PC-9 (cell line): Measurements from ENCODE around the gene MEF2B. TPM values are rescaled to one million over a fixed set of nuclear protein-coding genes. Genes with fewer than 3 reads are reported as not detected.

Experiments used
- BruUV-seq: library from RNA; stranded (reverse); fragments of 400-500 nt; replicated peaks from 2 replicates; lab custom pipeline; 2021; lab: Mats Ljungman, UMichigan
- CTCF ChIA-PET: fragments of 300-600 bp; sonication (Branson Sonifier 250); formaldehyde crosslinking; loops from one replicate; lab custom pipeline; 2022; ENCODE audit warnings: antibody characterized with exemption; lab: Charles Lee
- POLR2A ChIA-PET: fragments of 300-600 bp; sonication (Branson Sonifier 250); formaldehyde crosslinking; loops from one replicate; lab custom pipeline; 2022; ENCODE audit warnings: antibody characterized with exemption; ENCODE audit not compliant: unreplicated experiment; lab: Charles Lee
- DNase-seq, 2 experiments: peaks; one replicate each; pipeline versions ENCODE4 v3.0.0 to v3.0.0-alpha.2; 2015 to 2022; ENCODE audit warnings: mixed read lengths in 1 of 2
- H2AFZ ChIP-seq: fragments of 200-600 bp; sonication (generic); 2 replicates; pipeline ENCODE4 v1.8.1; 2017; ENCODE audit warnings: antibody characterized with exemption
- H3F3A ChIP-seq: fragments of 200-600 bp; sonication (generic); 2 replicates; pipeline ENCODE4 v1.8.1; 2017; ENCODE audit warnings: antibody characterized with exemption, mild to moderate bottlenecking, low read depth; ENCODE audit not compliant: insufficient read depth
- H3K27ac ChIP-seq: fragments of 200-600 bp; sonication (generic); 2 replicates; pipeline ENCODE4 v1.6.1; 2016; ENCODE audit warnings: mixed run types
- H3K27me3 ChIP-seq: fragments of 200-600 bp; sonication (generic); 2 replicates; pipeline ENCODE4 v1.6.1; 2016; ENCODE audit warnings: low read depth, mixed run types; ENCODE audit not compliant: insufficient read depth
- H3K36me3 ChIP-seq: fragments of 200-600 bp; sonication (generic); 2 replicates; pipeline ENCODE4 v1.6.1; 2016; ENCODE audit warnings: low read depth, mixed run types
- H3K4me1 ChIP-seq: fragments of 200-600 bp; sonication (generic); replicated peaks from 2 replicates; pipeline ENCODE4 v1.6.1; 2016; ENCODE audit warnings: mixed run types; ENCODE audit not compliant: insufficient read depth
- H3K4me2 ChIP-seq: fragments of 200-600 bp; sonication (generic); 2 replicates; pipeline ENCODE4 v1.6.1; 2017; ENCODE audit warnings: mixed run types
- H3K4me3 ChIP-seq: fragments of 200-600 bp; sonication (generic); 2 replicates; pipeline ENCODE4 v1.6.1; 2016; ENCODE audit warnings: mixed run types
- H3K79me2 ChIP-seq: fragments of 200-600 bp; sonication (generic); 2 replicates; pipeline ENCODE4 v1.6.1; 2017; ENCODE audit warnings: low read depth, mixed run types
- H3K9me2 ChIP-seq: fragments of 200-600 bp; sonication (generic); 2 replicates; pipeline ENCODE4 v1.8.1; 2017; ENCODE audit warnings: mild to moderate bottlenecking; ENCODE audit not compliant: insufficient read depth
- H3K9me3 ChIP-seq: fragments of 200-600 bp; sonication (generic); 2 replicates; pipeline ENCODE4 v1.8.1; 2016; ENCODE audit warnings: low read depth; ENCODE audit not compliant: insufficient read depth
- H4K20me1 ChIP-seq: fragments of 200-600 bp; sonication (generic); 2 replicates; pipeline ENCODE4 v1.8.1; 2017; ENCODE audit not compliant: insufficient read depth
- CTCF ChIP-seq: fragments of 200-600 bp; sonication (generic); conservative IDR thresholded peaks from 2 replicates; pipeline ENCODE4 v1.6.1; 2017; ENCODE audit warnings: mixed run types, antibody characterized with exemption, mild to moderate bottlenecking, moderate library complexity
- EZH2 ChIP-seq: fragments of 200-600 bp; sonication (generic); IDR thresholded peaks from 2 replicates; pipeline ENCODE4 v1.8.0; 2017; ENCODE audit warnings: antibody characterized with exemption, low read depth
- intact Hi-C: fragments of 100-400 bp; cut with micrococcal nuclease; formaldehyde crosslinking; loops from one replicate; pipeline ENCODE4 v1.10.0; 2022; ENCODE audit not compliant: unreplicated experiment
- total RNA-seq: library from RNA; stranded (reverse); gene quantifications from 2 replicates; pipeline ENCODE4 v1.2.3, GENCODE V29; 2021

The MEF2B gene
- total RNA-seq, 1 experiment from 2014 or later = 1.8 TPM

- H3F3A ChIP-seq = no peaks in the 10 kb centered on the region; the same call in 1 of the 2 replicates
- TF ChIP-seq CTCF (no peak), EZH2 (no peak)
- H4K20me1 ChIP-seq = no peaks in the 10 kb centered on the region; the same call in 1 of the 2 replicates
- ChIA-PET POLR2A (no interaction called here), CTCF (no interaction called here)
- H3K27ac ChIP-seq = no peak overlapping the region
- no peaks in the 10 kb centered on the region for H3K79me2 ChIP-seq
- H2AFZ ChIP-seq = no peak overlapping the region
- H3K4me3 ChIP-seq = no peak overlapping the region
- peaks cover 49% of the 10 kb centered on the region for H3K27me3 ChIP-seq
- no peaks in the 10 kb centered on the region for H3K36me3 ChIP-seq
- no peak for DNase-seq
- no peaks in the 10 kb centered on the region for H3K9me2 ChIP-seq
- intact Hi-C loops = no loop called here
- H3K9me3 ChIP-seq = no peaks in the 10 kb centered on the region
- H3K4me1 ChIP-seq = no peaks in the 10 kb centered on the region
- H3K4me2 ChIP-seq = no peak overlapping the region
- no TSS peak for BruUV-seq
Measured at GRCh38 chr19:19213426-19214158, 43.5 kb upstream of the MEF2B start.

DNA sequence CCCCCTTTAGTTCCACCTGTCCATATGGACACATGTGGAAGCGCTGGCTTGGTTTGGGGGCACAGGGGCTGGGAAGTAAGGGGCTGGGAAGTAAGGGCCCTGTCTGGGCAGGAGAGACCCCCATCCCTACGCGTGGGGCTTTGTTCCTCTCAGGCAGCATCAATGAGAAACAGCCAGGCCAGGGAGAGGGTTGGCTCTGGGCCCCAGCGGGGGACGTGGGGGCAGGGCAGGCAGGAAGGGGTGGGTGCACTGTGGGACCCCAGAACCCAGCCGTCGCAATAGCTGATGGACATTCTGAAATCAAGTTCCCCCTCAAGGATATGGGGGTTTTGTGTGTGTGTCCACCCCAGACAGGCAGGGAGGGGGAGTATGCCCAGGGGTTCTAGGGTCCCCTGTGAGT lies 42.9 kb upstream of the MEF2B start:
- H3F3A ChIP-seq = no peaks in the 10 kb centered on the region; the same call in 1 of the 2 replicates
- ChIA-PET POLR2A (no interaction called here), CTCF (no interaction called here)
- H3K27me3 ChIP-seq = peaks cover 44% of the 10 kb centered on the region
- intact Hi-C loops = no loop called here
- no peak for DNase-seq
- no TSS peak for BruUV-seq
- no peak overlapping the region for H3K27ac ChIP-seq
- H4K20me1 ChIP-seq = no peaks in the 10 kb centered on the region; the same call in 1 of the 2 replicates
- H3K9me3 ChIP-seq = no peaks in the 10 kb centered on the region
- no peak overlapping the region for H3K4me3 ChIP-seq
- no peak for TF ChIP-seq CTCF
- TF ChIP-seq EZH2 = no peak
- no peaks in the 10 kb centered on the region for H3K4me1 ChIP-seq
- no peak overlapping the region for H2AFZ ChIP-seq
- no peaks in the 10 kb centered on the region for H3K36me3 ChIP-seq
- H3K9me2 ChIP-seq = no peaks in the 10 kb centered on the region
- H3K4me2 ChIP-seq = no peak overlapping the region
- H3K79me2 ChIP-seq = no peaks in the 10 kb centered on the region

DNA sequence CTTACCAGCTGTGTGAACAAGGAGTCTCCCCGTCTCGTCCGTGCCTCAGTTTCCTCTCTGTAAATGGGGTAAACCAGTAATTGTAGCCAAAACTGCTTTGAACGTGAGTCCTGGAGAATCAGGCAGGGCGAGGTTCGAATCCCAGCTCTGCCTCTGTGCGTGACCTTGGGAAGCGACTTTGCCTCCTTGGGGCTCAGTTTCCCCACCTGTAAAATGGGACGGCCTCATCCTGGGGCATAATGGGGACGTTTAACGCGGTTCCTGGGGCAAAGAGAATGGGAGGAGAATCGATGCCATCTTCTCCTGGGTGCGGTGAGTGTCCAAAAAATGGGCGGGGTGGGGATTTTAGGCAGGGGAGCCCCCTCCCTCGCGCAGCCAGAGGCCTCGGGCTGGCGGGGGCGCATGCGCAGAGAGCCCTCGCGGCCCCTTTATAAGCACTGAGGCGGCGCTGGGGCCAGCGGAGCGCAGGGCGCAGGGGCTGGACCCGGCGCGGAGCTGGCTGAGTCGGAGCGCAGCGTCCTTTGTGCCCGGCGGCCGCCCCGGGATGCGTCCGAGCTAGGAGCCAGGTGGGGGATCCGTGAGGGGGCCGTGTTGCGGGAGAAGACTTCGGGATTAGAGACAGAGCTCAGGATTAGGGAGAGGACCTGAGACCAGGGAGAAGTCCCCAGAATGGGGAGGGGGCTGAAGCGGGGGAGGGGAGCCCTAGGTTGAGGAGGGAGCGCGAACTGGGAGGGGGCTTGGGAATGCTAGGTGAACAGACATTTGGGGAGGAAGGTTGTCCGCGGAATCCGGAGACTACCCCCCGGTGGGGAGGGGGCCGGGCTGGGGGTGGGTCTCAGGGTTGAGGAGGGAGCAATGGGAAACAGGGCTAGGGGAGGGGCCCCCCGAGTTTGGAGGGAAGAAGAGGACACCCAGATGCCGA lies 41.7 kb upstream of the MEF2B start, which contains the start of gene NCAN:
Gene NCAN, plus strand, starts transcription at position 460 of the 922 bp plus-strand sequence. CDS start 4,996 bp downstream, outside the sequence.
- H3F3A ChIP-seq = no peaks in the 10 kb centered on the region
- H3K27ac ChIP-seq = no peak within 1 kb of the TSS
- peaks cover 38% of the 10 kb centered on the region for H3K27me3 ChIP-seq
- DNase-seq = no peak
- no peaks in the 10 kb centered on the region for H3K4me1 ChIP-seq
- ChIA-PET POLR2A (no interaction called here), CTCF (no interaction called here)
- H3K4me3 ChIP-seq = no peak within 1 kb of the TSS
- BruUV-seq = no TSS peak
- H2AFZ ChIP-seq = no peak within 1 kb of the TSS
- no peaks in the 10 kb centered on the region for H3K36me3 ChIP-seq
- no peaks in the 10 kb centered on the region for H3K9me2 ChIP-seq
- TF ChIP-seq CTCF (no peak), EZH2 (no peak)
- no peaks in the 10 kb centered on the region for H3K9me3 ChIP-seq
- H3K79me2 ChIP-seq = no peaks in the 10 kb centered on the region
- H4K20me1 ChIP-seq = no peaks in the 10 kb centered on the region; the same call in 1 of the 2 replicates
- intact Hi-C loops = no loop called here
- H3K4me2 ChIP-seq = no peak within 1 kb of the TSS
